Lower leg skin (tissue), 3 donors: ENCODE measurements around the gene IER5.

Experiments
- POLR2A ChIP-seq, 2 donors: fragments of 450-650 bp; IDR thresholded peaks; one replicate each; pipeline ENCODE4 v1.6.1; 2016 to 2017; ENCODE audit warnings: antibody characterized with exemption in 2 of 2, mild to moderate bottlenecking in 1 of 2, moderate library complexity in 1 of 2
- TF ChIP-seq, protein P1 (sequence below), 3 donors: fragments of 450-650 bp; IDR thresholded peaks; one replicate each; pipeline ENCODE4 v1.5.1; 2016; ENCODE audit warnings: antibody characterized with exemption in 3 of 3, mild to moderate bottlenecking in 3 of 3, moderate library complexity in 2 of 3

DNA sequence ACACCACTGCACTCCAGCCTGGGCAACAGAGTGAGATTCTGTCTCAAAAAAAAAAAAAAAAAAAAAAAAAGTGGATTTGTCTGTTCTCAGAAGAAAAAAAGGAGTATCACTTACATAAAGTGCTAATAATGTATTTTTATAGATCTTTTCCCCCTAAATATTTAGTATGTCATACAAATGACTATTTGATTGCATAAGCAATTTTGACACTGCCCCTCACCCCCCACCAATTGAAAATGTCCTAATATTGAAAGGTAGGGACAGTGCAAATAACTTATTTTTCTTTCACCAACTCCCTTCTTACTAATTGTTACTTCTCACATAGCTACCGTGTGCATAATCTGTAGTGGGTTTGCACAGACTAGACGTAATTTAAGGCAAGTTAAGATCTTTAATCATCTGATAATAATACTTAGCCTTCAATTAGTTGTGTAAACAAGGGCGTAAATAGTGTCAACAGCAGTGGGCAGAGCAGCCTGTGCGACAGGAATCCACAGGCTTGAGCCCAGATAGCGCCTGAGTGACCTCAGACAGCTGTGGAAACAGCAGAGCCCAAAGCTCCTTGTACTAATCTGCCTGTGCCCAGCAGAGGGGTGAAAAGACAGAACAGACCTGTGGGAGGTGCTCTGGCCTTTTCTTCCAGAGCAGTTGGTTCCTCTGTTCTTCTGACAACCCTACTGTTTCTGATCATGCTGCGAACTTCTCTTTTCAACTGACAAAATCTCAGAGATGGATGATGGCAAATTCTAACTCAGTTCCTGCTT, 4.5 kb upstream of the IER5 start:
- TF ChIP-seq, protein P1, sequence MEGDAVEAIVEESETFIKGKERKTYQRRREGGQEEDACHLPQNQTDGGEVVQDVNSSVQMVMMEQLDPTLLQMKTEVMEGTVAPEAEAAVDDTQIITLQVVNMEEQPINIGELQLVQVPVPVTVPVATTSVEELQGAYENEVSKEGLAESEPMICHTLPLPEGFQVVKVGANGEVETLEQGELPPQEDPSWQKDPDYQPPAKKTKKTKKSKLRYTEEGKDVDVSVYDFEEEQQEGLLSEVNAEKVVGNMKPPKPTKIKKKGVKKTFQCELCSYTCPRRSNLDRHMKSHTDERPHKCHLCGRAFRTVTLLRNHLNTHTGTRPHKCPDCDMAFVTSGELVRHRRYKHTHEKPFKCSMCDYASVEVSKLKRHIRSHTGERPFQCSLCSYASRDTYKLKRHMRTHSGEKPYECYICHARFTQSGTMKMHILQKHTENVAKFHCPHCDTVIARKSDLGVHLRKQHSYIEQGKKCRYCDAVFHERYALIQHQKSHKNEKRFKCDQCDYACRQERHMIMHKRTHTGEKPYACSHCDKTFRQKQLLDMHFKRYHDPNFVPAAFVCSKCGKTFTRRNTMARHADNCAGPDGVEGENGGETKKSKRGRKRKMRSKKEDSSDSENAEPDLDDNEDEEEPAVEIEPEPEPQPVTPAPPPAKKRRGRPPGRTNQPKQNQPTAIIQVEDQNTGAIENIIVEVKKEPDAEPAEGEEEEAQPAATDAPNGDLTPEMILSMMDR (IDR thresholded peaks at IDR 0.05): no peak
- no peak for TF ChIP-seq POLR2A (IDR thresholded peaks at IDR 0.05)
